Neural cell (in vitro differentiated cells): ENCODE measurements around the gene MAP2K7.

Experiments
- EP300 ChIP-seq: fragments of 450-650 bp; conservative IDR thresholded peaks from 2 replicates; pipeline ENCODE4 v1.6.1; 2014; ENCODE audit warnings: antibody characterized with exemption, mild to moderate bottlenecking, moderate library complexity; ENCODE audit not compliant: poor library complexity, severe bottlenecking
- EZH2 ChIP-seq: fragments of 200-600, 300-800 bp; shearing (Covaris generic), sonication (generic); IDR thresholded peaks from 2 replicates; pipeline ENCODE4 v1.6.1; 2014; ENCODE audit warnings: antibody characterized with exemption, low read length, borderline replicate concordance, mild to moderate bottlenecking; ENCODE audit not compliant: insufficient read depth, poor library complexity, severe bottlenecking
- MXI1 ChIP-seq: fragments of 450-650 bp; conservative IDR thresholded peaks from 2 replicates; pipeline ENCODE4 v1.6.1; 2014; ENCODE audit warnings: antibody characterized with exemption, mild to moderate bottlenecking; ENCODE audit not compliant: poor library complexity, severe bottlenecking
- POLR2AphosphoS5 ChIP-seq: IDR thresholded peaks from 2 replicates; pipeline ENCODE4 v1.6.1; 2012
- RAD21 ChIP-seq: fragments of 450-650 bp; conservative IDR thresholded peaks from 2 replicates; pipeline ENCODE4 v1.6.1; 2014; ENCODE audit warnings: antibody characterized with exemption, mild to moderate bottlenecking, moderate library complexity
- SMC3 ChIP-seq: fragments of 450-650 bp; conservative IDR thresholded peaks from 2 replicates; pipeline ENCODE4 v1.6.1; 2014; ENCODE audit warnings: antibody characterized with exemption, mild to moderate bottlenecking, moderate library complexity; ENCODE audit not compliant: poor library complexity
- TAF1 ChIP-seq: IDR thresholded peaks from 2 replicates; pipeline ENCODE4 v1.6.1; 2012; ENCODE audit warnings: low read depth
- TF ChIP-seq, protein P1 (sequence below): fragments of 450-650 bp; IDR thresholded peaks from 2 replicates; pipeline ENCODE4 v1.5.1; 2014; ENCODE audit warnings: antibody characterized with exemption, mild to moderate bottlenecking, moderate library complexity; ENCODE audit not compliant: poor library complexity, severe bottlenecking
- TF ChIP-seq, protein P2 (sequence below): IDR thresholded peaks from 2 replicates; pipeline ENCODE4 v1.6.1; 2012; ENCODE audit warnings: borderline replicate concordance

DNA sequence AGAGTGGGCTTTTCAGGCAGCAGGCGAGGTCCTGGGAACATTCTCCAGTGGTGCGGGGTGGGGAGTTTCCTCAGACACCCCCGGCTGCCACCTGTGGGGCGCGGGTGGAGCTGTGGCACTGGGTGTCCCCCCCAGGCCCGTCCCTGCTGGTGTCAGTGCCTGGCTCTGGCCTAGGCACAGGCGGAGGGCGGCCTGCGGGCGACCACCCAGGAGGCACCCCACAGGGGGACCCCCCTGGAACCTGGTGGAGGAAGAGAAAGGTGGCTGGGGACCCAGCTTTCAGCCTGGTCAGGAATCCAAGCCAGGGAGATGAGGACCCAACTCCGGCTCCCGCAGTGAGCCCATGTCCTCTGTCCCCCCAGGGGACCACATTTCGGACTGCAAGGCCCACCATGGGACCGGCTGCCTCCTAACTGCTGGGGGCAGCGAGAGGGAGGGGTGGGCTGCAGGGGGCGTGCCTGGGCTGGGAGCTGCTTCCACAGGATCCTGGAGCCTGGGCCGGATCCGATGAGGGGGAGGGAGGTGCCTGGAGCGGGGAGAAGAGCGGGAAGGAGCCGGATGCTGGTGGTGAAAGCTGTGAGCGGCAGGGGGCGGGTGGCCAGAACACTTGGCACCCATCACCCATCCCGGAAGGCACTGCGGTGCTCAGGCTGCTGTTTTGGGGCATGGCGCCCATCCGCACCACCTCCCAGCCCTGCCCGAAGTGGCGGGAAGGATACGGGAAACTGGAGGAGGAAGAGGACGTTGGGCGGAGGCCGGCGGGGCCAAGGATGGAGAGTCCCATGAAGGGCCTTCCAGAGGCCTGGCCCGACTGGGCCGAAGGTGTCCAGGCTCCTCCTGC is 27.8 kb downstream of the MAP2K7 start:
- TF ChIP-seq, protein P1, sequence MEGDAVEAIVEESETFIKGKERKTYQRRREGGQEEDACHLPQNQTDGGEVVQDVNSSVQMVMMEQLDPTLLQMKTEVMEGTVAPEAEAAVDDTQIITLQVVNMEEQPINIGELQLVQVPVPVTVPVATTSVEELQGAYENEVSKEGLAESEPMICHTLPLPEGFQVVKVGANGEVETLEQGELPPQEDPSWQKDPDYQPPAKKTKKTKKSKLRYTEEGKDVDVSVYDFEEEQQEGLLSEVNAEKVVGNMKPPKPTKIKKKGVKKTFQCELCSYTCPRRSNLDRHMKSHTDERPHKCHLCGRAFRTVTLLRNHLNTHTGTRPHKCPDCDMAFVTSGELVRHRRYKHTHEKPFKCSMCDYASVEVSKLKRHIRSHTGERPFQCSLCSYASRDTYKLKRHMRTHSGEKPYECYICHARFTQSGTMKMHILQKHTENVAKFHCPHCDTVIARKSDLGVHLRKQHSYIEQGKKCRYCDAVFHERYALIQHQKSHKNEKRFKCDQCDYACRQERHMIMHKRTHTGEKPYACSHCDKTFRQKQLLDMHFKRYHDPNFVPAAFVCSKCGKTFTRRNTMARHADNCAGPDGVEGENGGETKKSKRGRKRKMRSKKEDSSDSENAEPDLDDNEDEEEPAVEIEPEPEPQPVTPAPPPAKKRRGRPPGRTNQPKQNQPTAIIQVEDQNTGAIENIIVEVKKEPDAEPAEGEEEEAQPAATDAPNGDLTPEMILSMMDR: no peak
- TF ChIP-seq EP300 (no peak), SMC3 (no peak), POLR2AphosphoS5 (no peak), TAF1 (no peak), RAD21 (no peak), EZH2 (no peak), MXI1 (no peak)
- TF ChIP-seq, protein P2, sequence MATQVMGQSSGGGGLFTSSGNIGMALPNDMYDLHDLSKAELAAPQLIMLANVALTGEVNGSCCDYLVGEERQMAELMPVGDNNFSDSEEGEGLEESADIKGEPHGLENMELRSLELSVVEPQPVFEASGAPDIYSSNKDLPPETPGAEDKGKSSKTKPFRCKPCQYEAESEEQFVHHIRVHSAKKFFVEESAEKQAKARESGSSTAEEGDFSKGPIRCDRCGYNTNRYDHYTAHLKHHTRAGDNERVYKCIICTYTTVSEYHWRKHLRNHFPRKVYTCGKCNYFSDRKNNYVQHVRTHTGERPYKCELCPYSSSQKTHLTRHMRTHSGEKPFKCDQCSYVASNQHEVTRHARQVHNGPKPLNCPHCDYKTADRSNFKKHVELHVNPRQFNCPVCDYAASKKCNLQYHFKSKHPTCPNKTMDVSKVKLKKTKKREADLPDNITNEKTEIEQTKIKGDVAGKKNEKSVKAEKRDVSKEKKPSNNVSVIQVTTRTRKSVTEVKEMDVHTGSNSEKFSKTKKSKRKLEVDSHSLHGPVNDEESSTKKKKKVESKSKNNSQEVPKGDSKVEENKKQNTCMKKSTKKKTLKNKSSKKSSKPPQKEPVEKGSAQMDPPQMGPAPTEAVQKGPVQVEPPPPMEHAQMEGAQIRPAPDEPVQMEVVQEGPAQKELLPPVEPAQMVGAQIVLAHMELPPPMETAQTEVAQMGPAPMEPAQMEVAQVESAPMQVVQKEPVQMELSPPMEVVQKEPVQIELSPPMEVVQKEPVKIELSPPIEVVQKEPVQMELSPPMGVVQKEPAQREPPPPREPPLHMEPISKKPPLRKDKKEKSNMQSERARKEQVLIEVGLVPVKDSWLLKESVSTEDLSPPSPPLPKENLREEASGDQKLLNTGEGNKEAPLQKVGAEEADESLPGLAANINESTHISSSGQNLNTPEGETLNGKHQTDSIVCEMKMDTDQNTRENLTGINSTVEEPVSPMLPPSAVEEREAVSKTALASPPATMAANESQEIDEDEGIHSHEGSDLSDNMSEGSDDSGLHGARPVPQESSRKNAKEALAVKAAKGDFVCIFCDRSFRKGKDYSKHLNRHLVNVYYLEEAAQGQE: no peak
